C4-2B (cell line): Measurements from ENCODE around the gene LRATD1.

ENCODE experiments used
- H3K27ac ChIP-seq: fragments of 450-650 bp; 2 replicates; pipeline ENCODE4 v1.5.1; 2017
- ZFX ChIP-seq: fragments of 450-650 bp; IDR thresholded peaks from 2 replicates; pipeline ENCODE4 v1.6.1; 2017
- TF ChIP-seq, protein P1 (sequence below): fragments of 450-650 bp; conservative IDR thresholded peaks from 2 replicates; pipeline ENCODE4 v1.5.1; 2017; ENCODE audit warnings: mild to moderate bottlenecking

LRATD1 gene

DNA sequence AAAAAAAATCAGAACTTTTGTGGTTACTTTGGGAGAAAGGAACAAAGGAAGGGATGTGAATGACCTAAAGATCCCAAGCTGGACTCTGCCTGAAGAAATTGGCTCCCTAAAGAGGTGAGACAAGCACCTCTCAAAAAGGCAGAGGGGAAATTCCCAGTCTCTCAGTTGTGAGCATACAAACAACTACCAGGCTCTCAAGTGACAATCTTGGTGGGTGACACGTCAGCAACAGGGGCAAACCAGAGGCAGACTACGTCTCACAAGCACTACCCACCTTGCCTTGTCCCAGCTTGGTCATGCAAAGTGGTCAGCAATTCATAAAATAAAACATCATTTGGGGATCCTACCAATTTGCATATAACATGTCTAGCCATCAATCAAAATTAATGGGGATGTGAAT, 24.3 kb upstream of the LRATD1 start:
- TF ChIP-seq ZFX, result no peak
- TF ChIP-seq, protein P1, sequence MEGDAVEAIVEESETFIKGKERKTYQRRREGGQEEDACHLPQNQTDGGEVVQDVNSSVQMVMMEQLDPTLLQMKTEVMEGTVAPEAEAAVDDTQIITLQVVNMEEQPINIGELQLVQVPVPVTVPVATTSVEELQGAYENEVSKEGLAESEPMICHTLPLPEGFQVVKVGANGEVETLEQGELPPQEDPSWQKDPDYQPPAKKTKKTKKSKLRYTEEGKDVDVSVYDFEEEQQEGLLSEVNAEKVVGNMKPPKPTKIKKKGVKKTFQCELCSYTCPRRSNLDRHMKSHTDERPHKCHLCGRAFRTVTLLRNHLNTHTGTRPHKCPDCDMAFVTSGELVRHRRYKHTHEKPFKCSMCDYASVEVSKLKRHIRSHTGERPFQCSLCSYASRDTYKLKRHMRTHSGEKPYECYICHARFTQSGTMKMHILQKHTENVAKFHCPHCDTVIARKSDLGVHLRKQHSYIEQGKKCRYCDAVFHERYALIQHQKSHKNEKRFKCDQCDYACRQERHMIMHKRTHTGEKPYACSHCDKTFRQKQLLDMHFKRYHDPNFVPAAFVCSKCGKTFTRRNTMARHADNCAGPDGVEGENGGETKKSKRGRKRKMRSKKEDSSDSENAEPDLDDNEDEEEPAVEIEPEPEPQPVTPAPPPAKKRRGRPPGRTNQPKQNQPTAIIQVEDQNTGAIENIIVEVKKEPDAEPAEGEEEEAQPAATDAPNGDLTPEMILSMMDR, result no peak
- no peak overlapping the region for H3K27ac ChIP-seq

DNA sequence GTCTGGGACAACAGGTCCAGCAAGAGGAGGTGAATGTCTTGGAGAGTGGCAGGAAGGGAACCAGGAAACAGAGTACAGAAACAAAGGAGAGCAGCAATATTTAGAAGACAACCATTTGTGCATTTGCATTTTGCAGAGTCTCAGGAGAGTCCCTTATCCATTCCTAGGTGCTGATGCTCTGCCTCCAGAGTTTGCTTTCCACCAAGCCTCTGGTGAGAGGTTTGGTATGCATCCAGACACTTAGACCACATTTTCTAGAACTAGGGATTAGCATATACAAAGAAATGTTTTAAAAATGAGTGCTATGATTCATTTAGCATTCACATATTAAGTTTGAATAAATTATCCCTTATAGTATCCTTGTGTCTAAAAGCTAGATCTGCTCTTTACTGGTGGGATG, 18.5 kb upstream of the LRATD1 start:
- H3K27ac ChIP-seq, result no peak overlapping the region
- TF ChIP-seq ZFX, result no peak
- TF ChIP-seq, protein P1, result no peak

DNA sequence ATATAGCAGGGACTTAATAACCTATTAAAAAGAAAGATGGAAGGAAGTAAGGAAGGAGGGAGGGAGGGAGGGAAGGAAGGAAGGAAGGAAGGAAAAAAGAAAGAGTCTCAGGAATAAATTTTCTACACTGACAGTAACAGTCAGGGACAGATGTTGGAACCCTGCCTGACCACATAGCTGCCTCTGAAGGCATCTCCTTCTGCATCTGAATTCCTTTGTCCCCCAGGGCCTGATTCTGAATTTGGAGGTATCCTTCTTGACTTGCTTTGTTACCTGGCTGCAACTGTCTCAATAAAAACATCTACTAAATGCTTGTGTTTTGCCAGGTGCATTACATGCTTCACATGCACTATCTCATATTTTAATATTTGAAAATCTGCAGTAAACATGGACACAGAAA, 17.4 kb upstream of the LRATD1 start:
- H3K27ac ChIP-seq, result no peak overlapping the region
- TF ChIP-seq ZFX, result no peak
- TF ChIP-seq, protein P1, result no peak

DNA sequence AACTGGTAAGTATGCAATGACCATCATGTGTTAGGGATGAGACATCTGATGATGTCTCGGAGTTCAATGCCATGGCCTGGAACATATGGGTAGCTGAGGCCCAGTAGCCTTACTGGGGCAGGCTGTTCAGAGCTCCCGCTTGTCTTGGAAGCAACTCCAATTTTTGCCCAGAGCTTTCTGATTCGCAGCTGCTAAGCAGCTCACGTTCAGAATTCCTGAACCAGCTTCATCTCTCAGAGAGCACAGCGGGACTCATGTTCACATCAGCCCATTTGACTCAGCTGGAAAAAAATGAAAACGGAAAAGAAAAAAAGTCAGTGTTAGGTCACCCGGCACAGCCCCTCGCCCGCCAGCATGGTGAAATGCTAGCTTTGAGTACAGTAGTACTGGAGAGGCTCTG, 16.8 kb upstream of the LRATD1 start:
- TF ChIP-seq ZFX, result no peak
- TF ChIP-seq, protein P1, result no peak
- no peak overlapping the region for H3K27ac ChIP-seq

DNA sequence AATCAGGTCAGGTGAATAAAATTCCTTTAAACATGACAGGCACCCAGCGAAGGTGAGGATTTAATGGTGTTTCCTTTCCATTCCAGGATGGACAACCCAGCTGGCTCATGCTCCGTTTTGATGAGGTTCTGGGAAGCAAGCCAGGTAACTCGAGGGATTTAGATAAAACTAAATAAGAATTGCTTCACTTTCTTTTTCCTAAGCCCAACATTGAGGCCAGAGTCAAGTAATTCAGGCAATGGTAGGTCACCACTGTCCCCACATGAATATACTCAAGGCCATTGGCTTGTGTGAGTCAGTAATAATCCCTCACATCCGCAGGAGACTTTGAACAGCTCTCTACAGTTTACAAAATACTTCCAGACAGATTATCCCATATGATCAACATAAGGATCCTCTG, 16.2 kb upstream of the LRATD1 start:
- no peak overlapping the region for H3K27ac ChIP-seq
- TF ChIP-seq, protein P1, result no peak
- no peak for TF ChIP-seq ZFX

DNA sequence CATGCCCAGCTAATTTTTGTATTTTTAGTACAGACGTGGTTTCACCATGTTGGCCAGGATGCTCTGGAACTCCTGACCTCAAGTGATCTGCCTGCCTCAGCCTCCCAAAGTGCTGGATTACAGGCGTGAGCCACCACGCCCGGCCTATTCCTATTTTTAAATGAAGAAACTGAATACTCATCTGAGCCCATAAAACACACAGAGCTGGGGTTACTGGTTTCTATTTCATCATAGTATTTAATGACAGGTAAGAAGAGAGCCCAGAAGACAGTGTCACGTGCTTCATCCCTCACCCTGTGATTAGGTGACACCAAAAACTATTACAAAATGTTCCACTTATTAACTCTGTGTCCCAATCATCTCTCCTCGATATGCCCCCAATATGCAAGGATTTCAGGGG, 15.6 kb upstream of the LRATD1 start:
- no peak overlapping the region for H3K27ac ChIP-seq
- TF ChIP-seq, protein P1, result no peak
- TF ChIP-seq ZFX, result no peak

DNA sequence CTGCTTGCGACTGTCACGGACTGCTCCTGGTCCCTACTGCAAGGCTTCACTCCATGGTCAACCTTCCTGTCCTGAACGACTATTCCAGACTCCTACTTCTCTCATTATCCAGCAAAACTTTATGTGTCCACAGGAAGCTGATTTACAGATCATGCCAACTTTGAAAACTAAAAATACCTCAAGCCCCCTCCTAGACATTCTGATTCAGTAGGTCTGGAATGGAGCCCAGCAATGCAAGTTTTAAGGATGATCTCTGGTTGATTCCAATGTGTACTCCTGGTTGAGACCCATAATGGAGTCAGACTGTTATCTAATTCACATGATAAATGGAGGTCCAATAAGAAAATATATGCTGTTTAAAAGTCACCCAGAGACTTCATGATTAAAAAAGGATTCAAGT, 13.1 kb upstream of the LRATD1 start:
- no peak for TF ChIP-seq ZFX
- TF ChIP-seq, protein P1, result no peak
- H3K27ac ChIP-seq, result no peak overlapping the region
